ENCODE results near the gene NLK. TPM values are rescaled to one million over a fixed set of nuclear protein-coding genes. Genes with fewer than 3 reads are reported as not detected.

NLK gene
- total and polyA plus RNA-seq, 10 of the 15 experiments (the other 5 are each of a cell fraction or from before 2014, with no cell fraction given), result 5.0 to 22.9 (median 15.0) TPM

GRCh38 chr17:27997044-27997401, 45.5 kb upstream of the NLK start:
- BruUV-seq (replicated peaks), result no TSS peak
- peaks cover 0 to 2% of the 10 kb centered on the region in 2 experiments; a peak in 1 of 4 replicates for H3K27me3 ChIP-seq (replicated peaks in 1 of 2; ENCODE audit: control insufficient read depth in 2 of 2, insufficient read depth in 2 of 2, low read length in 1 of 2)
- no peaks in the 10 kb centered on the region for H3K4me1 ChIP-seq (ENCODE audit: control insufficient read depth, insufficient read depth, low read length)
- H4K20me1 ChIP-seq (ENCODE audit: control insufficient read depth, insufficient read depth), result no peaks in the 10 kb centered on the region
- no peak overlapping the region for H3K9ac ChIP-seq (ENCODE audit: control insufficient read depth, insufficient read depth, low read length)
- DNase-seq (ENCODE audit: low read depth, low spot score) (no peak), ATAC-seq (no peak), FAIRE-seq (no peak)
- ChIA-PET CTCF (interaction anchor here (1.4 kb wide), 1 partner anchor 103 kb away, joined by 4 read pairs; no protein-coding TSS in a partner anchor), SMC1A (ENCODE audit: uncharacterized antibody, unreplicated experiment) (interaction anchor here (1.1 kb wide), 1 partner anchor 103 kb away, joined by 3 read pairs; the partner anchor contains the start of gene LYRM9), RAD21 (ENCODE audit: unreplicated experiment) (no interaction called here), POLR2A (no interaction called here)
- H3K9me3 ChIP-seq (replicated peaks; ENCODE audit: control insufficient read depth, insufficient read depth, low read length), result no peaks in the 10 kb centered on the region
- no peak overlapping the region for H3K27ac ChIP-seq (ENCODE audit: control insufficient read depth, insufficient read depth)
- H3K36me3 ChIP-seq (ENCODE audit: control insufficient read depth in 2 of 2, insufficient read depth in 2 of 2, low read length in 1 of 2), result no peaks in the 10 kb centered on the region
- in situ Hi-C loops (cut with MboI), result no loop called here
- intact Hi-C loops (cut with micrococcal nuclease; ENCODE audit: unreplicated experiment), result no loop called here
- H3K4me3 ChIP-seq, result no peak overlapping the region
- no peaks in the 10 kb centered on the region for H3K79me2 ChIP-seq (ENCODE audit: control insufficient read depth, insufficient read depth, low read length)
- H3K4me2 ChIP-seq (ENCODE audit: control insufficient read depth, insufficient read depth), result no peak overlapping the region
- no peak overlapping the region for H2AFZ ChIP-seq (ENCODE audit: control insufficient read depth, low read depth, low read length)
- no peak for TF ChIP-seq SRF (IDR thresholded peaks at IDR 0.05; ENCODE audit: low read depth in 2 of 2, low read length in 2 of 2)
- no peak for TF ChIP-seq ZZZ3 (IDR thresholded peaks at IDR 0.05; ENCODE audit: control insufficient read depth, insufficient read length, low read depth)
- no peak for TF ChIP-seq ASH2L (IDR thresholded peaks at IDR 0.05; ENCODE audit: borderline replicate concordance, low read depth)
- TF ChIP-seq REST (IDR thresholded peaks at IDR 0.05; ENCODE audit: low read depth, low read length), result no peak
- no peak for TF ChIP-seq NR2C2 (IDR thresholded peaks at IDR 0.05; ENCODE audit: borderline replicate concordance, control insufficient read depth, insufficient read length, low read depth)
- no peak for TF ChIP-seq TCF3 (IDR thresholded peaks at IDR 0.05; ENCODE audit: borderline replicate concordance, insufficient read depth, low read depth, low read length)
- no peak for TF ChIP-seq CREM (IDR thresholded peaks at IDR 0.05; ENCODE audit: low read depth)
- TF ChIP-seq BACH1 (IDR thresholded peaks at IDR 0.05; ENCODE audit: borderline replicate concordance), result no peak
- no peak for TF ChIP-seq E2F8 (IDR thresholded peaks at IDR 0.05; ENCODE audit: low read depth, partially characterized antibody)
- TF ChIP-seq PAX8 (IDR thresholded peaks at IDR 0.05), result no peak
- TF ChIP-seq USF1 (IDR thresholded peaks at IDR 0.05; ENCODE audit: borderline replicate concordance, extremely low read length, insufficient read depth, low read depth, low read length), result no peak
- no peak for TF ChIP-seq TARDBP (IDR thresholded peaks at IDR 0.05; ENCODE audit: borderline replicate concordance)
- TF ChIP-seq SUPT20H (IDR thresholded peaks at IDR 0.05; ENCODE audit: borderline replicate concordance, control insufficient read depth, low read depth, low read length), result no peak
- TF ChIP-seq PRDM15 (CRISPR knock-in tag; IDR thresholded peaks at IDR 0.05), result no peak

All from GM12878 (cell line).